Activated CD4-positive, alpha-beta T cell treated with anti-CD3 and anti-CD28 coated beads, Interleukin-2, amount 50 U/mL, for 4 hours (primary cell): ENCODE results near the gene C19orf53.

ENCODE experiments used
- DNase-seq, 2 experiments: peaks; one replicate each; pipeline ENCODE4 v3.0.0-alpha.2; 2020

Gene C19orf53

GRCh38 chr19:13796301-13797057 lies 22.2 kb downstream of the C19orf53 start:
- DNase-seq = no peak

GRCh38 chr19:13797058-13797440 lies 22.8 kb downstream of the C19orf53 start:
- DNase-seq = no peak

GRCh38 chr19:13797870-13798269 lies 23.6 kb downstream of the C19orf53 start:
- no peak for DNase-seq

GRCh38 chr19:13799669-13800068 lies 25.4 kb downstream of the C19orf53 start:
- DNase-seq = no peak

- no peak for DNase-seq
Measured at GRCh38 chr19:13803038-13803437, 28.8 kb downstream of the C19orf53 start.

GRCh38 chr19:13804830-13805683 lies 30.8 kb downstream of the C19orf53 start:
- DNase-seq = no peak

- no peak for DNase-seq
Measured at GRCh38 chr19:13806728-13807127, 32.5 kb downstream of the C19orf53 start.

- no peak for DNase-seq
Measured at GRCh38 chr19:13807421-13808021, 33.3 kb downstream of the C19orf53 start.

- no peak for DNase-seq
Measured at GRCh38 chr19:13808856-13809255, 34.6 kb downstream of the C19orf53 start.

GRCh38 chr19:13812544-13812943 lies 38.3 kb downstream of the C19orf53 start:
- DNase-seq = no peak

GRCh38 chr19:13813147-13813546 lies 38.9 kb downstream of the C19orf53 start:
- no peak for DNase-seq

- DNase-seq = no peak
Measured at GRCh38 chr19:13814550-13814949, 40.3 kb downstream of the C19orf53 start.

- no peak for DNase-seq
Measured at GRCh38 chr19:13817018-13817614, 42.9 kb downstream of the C19orf53 start.

- no peak for DNase-seq
Measured at GRCh38 chr19:13817615-13818371, 43.5 kb downstream of the C19orf53 start.

GRCh38 chr19:13819238-13819637 lies 45.0 kb downstream of the C19orf53 start:
- no peak for DNase-seq

GRCh38 chr19:13821292-13821691 lies 47.0 kb downstream of the C19orf53 start:
- no peak for DNase-seq

GRCh38 chr19:13823256-13823655 lies 49.0 kb downstream of the C19orf53 start:
- no peak for DNase-seq

GRCh38 chr19:13823901-13824300 lies 49.6 kb downstream of the C19orf53 start:
- DNase-seq = no peak

GRCh38 chr19:13824703-13825102 lies 50.4 kb downstream of the C19orf53 start:
- DNase-seq = no peak

GRCh38 chr19:13825489-13826441 lies 51.5 kb downstream of the C19orf53 start:
- no peak for DNase-seq

GRCh38 chr19:13826652-13827235 lies 52.5 kb downstream of the C19orf53 start:
- no peak for DNase-seq
